ENCODE measurements around the gene STRA6. TPM values are rescaled to one million over a fixed set of nuclear protein-coding genes. Genes with fewer than 3 reads are reported as not detected.

The STRA6 gene
- total RNA-seq, 2 experiments from 2014 or later, result not detected

GRCh38 chr15:74207652-74208440 is 5.3 kb upstream of the STRA6 start:
- TF ChIP-seq CTCF (conservative IDR thresholded peaks at IDR 0.05; ENCODE audit: low read length) (no peak), EZH2phosphoT487 (IDR thresholded peaks at IDR 0.05; ENCODE audit: borderline replicate concordance, low read depth, low read length) (no peak)
- no TSS peak for BruUV-seq (replicated peaks)
- H3K9me2 ChIP-seq (ENCODE audit: insufficient read depth, low read length), result no peaks in the 10 kb centered on the region
- DNase-seq (ENCODE audit: low spot score), result no peak
- H3K79me2 ChIP-seq (ENCODE audit: insufficient read depth, low read depth, low read length), result no peaks in the 10 kb centered on the region
- H4K20me1 ChIP-seq (ENCODE audit: insufficient read depth, low read length), result no peaks in the 10 kb centered on the region
- no peaks in the 10 kb centered on the region for H3K4me1 ChIP-seq (ENCODE audit: insufficient read depth, low read length, poor library complexity, severe bottlenecking)
- no peaks in the 10 kb centered on the region for H3K36me3 ChIP-seq (ENCODE audit: insufficient read depth, low read length)
- no peak overlapping the region for H2AFZ ChIP-seq (ENCODE audit: low read length)
- H3K4me2 ChIP-seq (ENCODE audit: low read length), result no peak overlapping the region
- no peaks in the 10 kb centered on the region for H3K9me3 ChIP-seq (ENCODE audit: low read length)
- intact Hi-C loops (cut with micrococcal nuclease; ENCODE audit: unreplicated experiment), result no loop called here
- ChIA-PET CTCF (ENCODE audit: unreplicated experiment) (no interaction called here), POLR2A (no interaction called here)
- no peak overlapping the region for H3K4me3 ChIP-seq (ENCODE audit: low read depth, low read length, poor library complexity, severe bottlenecking)
- H3K27ac ChIP-seq (ENCODE audit: low read depth, low read length, poor library complexity, severe bottlenecking), result no peak overlapping the region

DNA sequence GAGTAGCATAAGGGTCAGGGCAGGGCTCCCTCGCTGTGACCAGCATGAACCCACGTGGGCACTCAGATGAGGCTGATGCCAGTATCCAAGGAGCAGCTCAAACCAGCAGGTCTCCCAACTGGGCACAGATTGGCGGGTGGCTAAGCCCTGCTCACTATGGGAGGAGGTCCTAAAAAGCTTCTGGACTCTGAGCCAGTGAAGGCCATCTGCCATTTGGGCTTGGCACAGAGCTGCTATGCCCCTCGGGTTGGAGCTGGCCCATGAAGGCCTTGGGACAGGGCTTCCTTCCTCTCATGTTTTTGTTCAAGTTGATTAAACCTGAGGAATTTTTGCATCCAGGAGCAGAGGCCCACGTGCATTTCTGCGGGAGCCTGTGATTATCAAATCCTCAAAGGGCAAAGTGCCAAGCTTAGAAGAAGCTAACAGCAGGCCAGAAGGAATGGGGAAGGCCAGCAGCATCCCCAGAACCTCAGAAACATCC is 4.3 kb upstream of the STRA6 start:
- Histone ChIP-seq H3K4me3 (ENCODE audit: low read depth, low read length, poor library complexity, severe bottlenecking) (no peak overlapping the region), H3K4me2 (ENCODE audit: low read length) (no peak overlapping the region), H4K20me1 (ENCODE audit: insufficient read depth, low read length) (no peaks in the 10 kb centered on the region), H3K9me3 (ENCODE audit: low read length) (no peaks in the 10 kb centered on the region), H3K27ac (ENCODE audit: low read depth, low read length, poor library complexity, severe bottlenecking) (no peak overlapping the region), H3K4me1 (ENCODE audit: insufficient read depth, low read length, poor library complexity, severe bottlenecking) (no peaks in the 10 kb centered on the region), H3K79me2 (ENCODE audit: insufficient read depth, low read depth, low read length) (no peaks in the 10 kb centered on the region), H3K9me2 (ENCODE audit: insufficient read depth, low read length) (no peaks in the 10 kb centered on the region), H2AFZ (ENCODE audit: low read length) (no peak overlapping the region), H3K36me3 (ENCODE audit: insufficient read depth, low read length) (no peaks in the 10 kb centered on the region)
- intact Hi-C loops (cut with micrococcal nuclease; ENCODE audit: unreplicated experiment), result no loop called here
- TF ChIP-seq EZH2phosphoT487 (IDR thresholded peaks at IDR 0.05; ENCODE audit: borderline replicate concordance, low read depth, low read length), result no peak
- no peak for TF ChIP-seq CTCF (conservative IDR thresholded peaks at IDR 0.05; ENCODE audit: low read length)
- no peak for DNase-seq (ENCODE audit: low spot score)
- ChIA-PET CTCF (ENCODE audit: unreplicated experiment) (no interaction called here), POLR2A (no interaction called here)
- no TSS peak for BruUV-seq (replicated peaks)

GRCh38 chr15:74205582-74205947 is 3.0 kb upstream of the STRA6 start:
- CTCF ChIA-PET (ENCODE audit: unreplicated experiment), result no interaction called here

More at GRCh38 chr15:74205582-74205947, 3.0 kb upstream of the STRA6 start:
- TF ChIP-seq EZH2phosphoT487 (IDR thresholded peaks at IDR 0.05; ENCODE audit: borderline replicate concordance, low read depth, low read length), result no peak
- TF ChIP-seq CTCF (conservative IDR thresholded peaks at IDR 0.05; ENCODE audit: low read length), result no peak
- Histone ChIP-seq H3K4me2 (ENCODE audit: low read length) (no peak overlapping the region), H3K36me3 (ENCODE audit: insufficient read depth, low read length) (no peaks in the 10 kb centered on the region), H2AFZ (ENCODE audit: low read length) (no peak overlapping the region), H3K79me2 (ENCODE audit: insufficient read depth, low read depth, low read length) (no peaks in the 10 kb centered on the region), H4K20me1 (ENCODE audit: insufficient read depth, low read length) (no peaks in the 10 kb centered on the region), H3K4me3 (ENCODE audit: low read depth, low read length, poor library complexity, severe bottlenecking) (no peak overlapping the region), H3K4me1 (ENCODE audit: insufficient read depth, low read length, poor library complexity, severe bottlenecking) (no peaks in the 10 kb centered on the region), H3K9me2 (ENCODE audit: insufficient read depth, low read length) (no peaks in the 10 kb centered on the region), H3K9me3 (ENCODE audit: low read length) (no peaks in the 10 kb centered on the region), H3K27ac (ENCODE audit: low read depth, low read length, poor library complexity, severe bottlenecking) (no peak overlapping the region)
- POLR2A ChIA-PET, result no interaction called here
- DNase-seq (ENCODE audit: low spot score), result no peak
- no TSS peak for BruUV-seq (replicated peaks)
- intact Hi-C loops (cut with micrococcal nuclease; ENCODE audit: unreplicated experiment), result no loop called here

Data from OCI-LY7 (cell line).